ENCODE data around the gene LORICRIN.

GRCh38 chr1:153305682-153306081, 46.2 kb downstream of the LORICRIN start:
- TF ChIP-seq CTCF (conservative IDR thresholded peaks at IDR 0.05; ENCODE audit: low read depth, low read length) (no peak), CHD1 (IDR thresholded peaks at IDR 0.05; ENCODE audit: low read depth, low read length) (no peak), RFX5 (IDR thresholded peaks at IDR 0.05; ENCODE audit: low read depth, low read length) (no peak), SMC3 (IDR thresholded peaks at IDR 0.05; ENCODE audit: low read depth, low read length) (no peak), FOS (IDR thresholded peaks at IDR 0.05; ENCODE audit: low read depth, low read length) (no peak), RAD21 (IDR thresholded peaks at IDR 0.05; ENCODE audit: low read length) (no peak), MXI1 (IDR thresholded peaks at IDR 0.05; ENCODE audit: borderline replicate concordance, low read depth, low read length) (no peak), POLR2A (IDR thresholded peaks at IDR 0.05; ENCODE audit: low read depth, low read length) (no peak), MAZ (IDR thresholded peaks at IDR 0.05; ENCODE audit: borderline replicate concordance, low read depth, low read length) (no peak), BHLHE40 (IDR thresholded peaks at IDR 0.05; ENCODE audit: low read depth, low read length) (no peak), RCOR1 (IDR thresholded peaks at IDR 0.05; ENCODE audit: insufficient replicate concordance, low read length) (no peak), MAFK (IDR thresholded peaks at IDR 0.05; ENCODE audit: low read depth, low read length) (no peak), CEBPB (IDR thresholded peaks at IDR 0.05; ENCODE audit: low read depth, low read length) (no peak)
- TF ChIP-seq, protein P1, sequence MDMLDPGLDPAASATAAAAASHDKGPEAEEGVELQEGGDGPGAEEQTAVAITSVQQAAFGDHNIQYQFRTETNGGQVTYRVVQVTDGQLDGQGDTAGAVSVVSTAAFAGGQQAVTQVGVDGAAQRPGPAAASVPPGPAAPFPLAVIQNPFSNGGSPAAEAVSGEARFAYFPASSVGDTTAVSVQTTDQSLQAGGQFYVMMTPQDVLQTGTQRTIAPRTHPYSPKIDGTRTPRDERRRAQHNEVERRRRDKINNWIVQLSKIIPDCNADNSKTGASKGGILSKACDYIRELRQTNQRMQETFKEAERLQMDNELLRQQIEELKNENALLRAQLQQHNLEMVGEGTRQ (IDR thresholded peaks at IDR 0.05; ENCODE audit: low read depth, low read length): no peak

Measured in IMR-90 (cell line).